HG03108 (cell line): ENCODE measurements around the gene PRDM12.

ENCODE experiments used
- ATAC-seq: cut with Tn5 transposase; IDR thresholded peaks from one replicate; pipeline ENCODE4 v1.9.1; 2021; ENCODE audit warnings: moderate library complexity; ENCODE audit not compliant: unreplicated experiment

The PRDM12 gene

DNA sequence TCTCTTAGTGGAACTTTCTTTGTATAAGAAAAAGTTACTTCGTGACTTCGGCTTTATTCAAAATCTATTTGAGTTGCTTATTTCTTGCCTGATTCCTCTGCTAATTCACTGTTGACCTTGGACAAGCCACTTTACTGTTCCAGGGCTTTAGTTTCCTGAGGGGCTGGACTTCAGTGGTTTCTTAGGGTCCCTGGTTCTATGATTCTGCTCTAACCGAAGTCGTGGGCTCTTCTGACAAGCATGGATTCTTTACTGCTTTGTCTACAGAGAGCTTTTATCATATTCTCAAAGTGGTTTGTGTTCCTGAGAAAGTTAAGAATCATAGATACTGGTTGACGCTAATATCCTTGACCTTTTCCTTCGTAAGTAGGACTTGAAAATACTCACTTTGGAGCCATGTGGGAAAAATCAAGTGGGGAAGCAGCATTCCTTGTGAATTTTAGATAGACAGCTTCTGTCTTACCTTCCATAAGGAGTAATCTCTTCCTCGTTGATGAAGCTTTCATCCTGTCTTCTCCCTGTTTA lies 50.3 kb downstream of the PRDM12 start:
- ATAC-seq, result no peak

DNA sequence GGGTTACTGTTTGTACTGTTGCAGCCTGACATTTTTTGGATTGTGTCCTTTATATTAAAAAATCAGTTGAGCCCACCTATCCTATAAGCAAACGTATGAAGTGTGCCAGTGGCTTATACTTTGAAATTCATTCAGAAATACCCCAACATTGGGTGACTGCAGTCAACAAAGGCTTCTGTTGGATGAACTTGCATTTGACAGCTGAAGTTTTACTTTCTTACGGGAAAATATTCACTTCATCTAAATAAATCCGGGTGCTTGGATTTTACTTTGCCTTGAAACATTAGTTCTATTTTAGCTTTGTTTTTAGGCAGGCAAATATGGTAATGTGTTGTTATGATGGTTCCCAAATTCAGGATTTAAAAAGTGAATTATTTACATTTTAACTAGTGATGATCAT lies 50.9 kb downstream of the PRDM12 start:
- ATAC-seq, result no peak

DNA sequence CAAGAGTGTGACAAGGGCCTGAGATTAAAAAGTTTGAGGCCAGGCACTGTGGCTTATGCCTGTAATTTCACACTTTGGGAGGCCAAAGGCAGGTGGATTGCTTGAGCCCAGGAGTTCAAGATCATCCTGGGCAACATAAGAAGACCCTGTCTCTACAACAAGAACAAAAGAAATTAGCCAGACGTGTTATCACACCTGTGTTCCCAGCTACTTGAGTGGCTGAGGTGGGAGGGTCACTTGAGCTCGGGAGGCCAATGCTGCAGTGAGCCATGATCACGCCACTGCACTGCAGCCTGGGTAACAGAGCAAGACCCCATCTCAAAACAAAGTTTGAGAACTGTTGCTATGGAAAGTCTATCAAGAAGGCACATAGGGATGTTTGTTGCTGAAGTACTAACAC lies 54.2 kb downstream of the PRDM12 start:
- ATAC-seq, result no peak

DNA sequence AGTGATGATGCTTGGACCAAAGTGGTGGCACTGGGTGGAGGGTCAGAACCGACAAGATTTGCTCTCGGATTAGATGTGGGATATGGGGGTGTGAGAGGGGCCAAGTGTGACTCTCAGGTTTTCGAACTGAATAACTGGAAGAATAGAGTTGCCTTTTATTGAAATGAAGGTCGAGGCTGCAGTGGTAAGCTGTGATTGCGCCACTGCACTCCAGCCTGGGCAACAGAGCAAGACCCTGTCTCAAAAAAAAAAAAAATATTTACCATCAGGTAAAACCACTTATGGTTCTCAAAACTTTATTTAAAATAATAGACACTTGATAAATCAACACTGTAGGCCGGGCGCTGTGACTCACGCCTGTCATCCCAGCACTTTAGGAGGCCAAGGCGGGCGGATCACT lies 56.4 kb downstream of the PRDM12 start:
- ATAC-seq, result no peak

DNA sequence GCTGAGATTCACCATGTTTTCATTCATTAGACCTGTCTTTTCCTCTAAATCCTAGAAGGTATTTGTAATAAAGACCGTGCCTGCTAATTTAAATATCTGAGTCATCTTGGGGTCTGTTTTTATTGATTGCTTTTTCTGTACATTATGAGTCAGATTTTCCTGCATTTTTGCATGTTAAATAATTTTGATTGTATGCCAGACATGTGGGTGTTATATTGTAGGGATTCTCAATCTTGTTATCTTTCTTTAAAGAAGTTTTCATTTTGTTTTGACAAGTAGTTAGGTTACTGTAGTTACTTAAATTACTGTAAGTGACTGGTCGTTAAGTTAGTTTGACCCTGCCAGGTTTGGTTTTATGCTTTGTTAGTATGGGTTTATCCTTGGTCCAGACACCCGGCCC lies 64.3 kb downstream of the PRDM12 start:
- ATAC-seq, result no peak

DNA sequence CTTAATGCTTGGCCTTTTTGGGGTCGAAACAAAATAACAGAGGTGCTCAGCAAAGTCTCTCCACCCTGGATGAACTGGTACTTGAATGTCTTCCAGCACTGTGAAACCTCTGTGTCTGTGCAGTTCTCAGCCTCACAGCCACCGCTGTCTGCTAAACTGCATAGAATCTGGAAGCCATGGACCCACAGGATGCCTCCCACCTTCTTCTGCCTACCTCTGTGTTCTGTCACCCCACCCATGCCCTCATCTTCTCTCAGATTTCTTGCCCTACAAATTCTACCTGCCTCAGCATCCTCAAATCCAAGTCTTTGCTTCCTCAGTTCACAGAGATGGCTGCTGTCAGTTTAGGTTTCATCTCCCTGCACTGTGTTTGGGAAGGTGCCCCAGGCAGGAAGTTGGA lies 64.8 kb downstream of the PRDM12 start:
- no peak for ATAC-seq

GRCh38 chr9:130731355-130731754 lies 67.0 kb downstream of the PRDM12 start:
- ATAC-seq, result no peak

DNA sequence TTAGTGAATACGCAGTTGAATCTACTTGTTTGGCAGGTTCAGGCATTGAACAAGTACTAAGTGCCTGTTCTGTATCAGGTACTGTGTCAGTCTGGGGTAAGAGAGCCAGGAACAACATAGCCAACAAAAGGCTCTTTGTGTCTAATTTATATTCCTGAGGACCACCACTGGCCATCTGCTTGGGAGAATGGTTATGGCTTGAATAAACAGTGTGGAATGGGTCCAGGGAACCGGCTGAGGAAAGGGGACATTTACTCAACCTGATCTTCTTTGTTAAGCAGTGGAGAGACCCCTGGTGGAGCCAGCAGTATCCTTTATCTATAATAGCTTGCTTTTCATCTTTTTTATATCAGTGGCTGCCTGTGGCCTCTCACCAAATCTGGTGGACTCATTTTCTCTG lies 67.7 kb downstream of the PRDM12 start:
- no peak for ATAC-seq
